Neutrophil (primary cell): ENCODE results near the gene MTRFR.

ENCODE experiments used
- H3K27ac ChIP-seq: fragments of 200-600 bp; sonication (generic); 2 replicates; pipeline ENCODE4 v1.5.1; 2016; ENCODE audit warnings: mild to moderate bottlenecking, moderate library complexity
- H3K27me3 ChIP-seq: fragments of 200-600 bp; sonication (generic); 2 replicates; pipeline ENCODE4 v1.6.0; 2016; ENCODE audit warnings: mild to moderate bottlenecking
- H3K36me3 ChIP-seq: fragments of 200-600 bp; sonication (generic); 2 replicates; pipeline ENCODE4 v1.5.1; 2017
- H3K4me1 ChIP-seq, 2 experiments: fragments of 200-600 bp in 1 of 2; sonication (generic) in 1 of 2; 1 replicate in 1 of 2; 2 replicates in 1 of 2; pipeline versions ENCODE4 v1.5.1 to v1.6.1; 2013 to 2016; ENCODE audit warnings: low read depth in 1 of 2, low read length in 1 of 2, mild to moderate bottlenecking in 1 of 2, moderate library complexity in 1 of 2; ENCODE audit not compliant: control insufficient read depth in 1 of 2, insufficient read depth in 1 of 2
- H3K4me3 ChIP-seq, 2 experiments: fragments of 200-600 bp in 1 of 2; sonication (generic) in 1 of 2; 1 replicate in 1 of 2; 2 replicates in 1 of 2; pipeline ENCODE4 v1.5.1; 2013 to 2016; ENCODE audit warnings: low read depth in 1 of 2, low read length in 1 of 2, mild to moderate bottlenecking in 1 of 2, moderate library complexity in 1 of 2
- H3K9me3 ChIP-seq: fragments of 200-600 bp; sonication (generic); 2 replicates; pipeline ENCODE4 v1.5.1; 2016
- TF ChIP-seq, protein P1 (sequence below): fragments of 200-600 bp; sonication (generic); IDR thresholded peaks from 2 replicates; pipeline ENCODE4 v1.5.1; 2016; ENCODE audit warnings: antibody characterized with exemption

Gene MTRFR

DNA sequence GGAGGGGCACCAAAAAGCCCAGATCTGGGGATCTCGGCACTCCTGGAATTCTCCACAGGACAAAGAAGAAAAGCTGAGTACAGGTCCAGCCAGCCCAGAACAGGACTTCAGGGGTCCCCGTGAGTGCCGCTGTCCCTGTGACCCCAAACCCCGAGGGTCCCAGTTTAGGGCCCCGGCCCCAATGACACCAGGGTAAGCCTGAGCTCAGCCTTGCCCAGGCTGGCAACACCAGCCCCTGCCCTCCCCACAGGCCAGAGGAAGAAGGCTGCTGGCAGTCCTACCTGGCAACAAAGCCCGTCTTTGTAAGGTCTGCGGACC is 36.6 kb downstream of the MTRFR start:
- peaks cover 6% of the 10 kb centered on the region for H3K36me3 ChIP-seq
- TF ChIP-seq, protein P1, sequence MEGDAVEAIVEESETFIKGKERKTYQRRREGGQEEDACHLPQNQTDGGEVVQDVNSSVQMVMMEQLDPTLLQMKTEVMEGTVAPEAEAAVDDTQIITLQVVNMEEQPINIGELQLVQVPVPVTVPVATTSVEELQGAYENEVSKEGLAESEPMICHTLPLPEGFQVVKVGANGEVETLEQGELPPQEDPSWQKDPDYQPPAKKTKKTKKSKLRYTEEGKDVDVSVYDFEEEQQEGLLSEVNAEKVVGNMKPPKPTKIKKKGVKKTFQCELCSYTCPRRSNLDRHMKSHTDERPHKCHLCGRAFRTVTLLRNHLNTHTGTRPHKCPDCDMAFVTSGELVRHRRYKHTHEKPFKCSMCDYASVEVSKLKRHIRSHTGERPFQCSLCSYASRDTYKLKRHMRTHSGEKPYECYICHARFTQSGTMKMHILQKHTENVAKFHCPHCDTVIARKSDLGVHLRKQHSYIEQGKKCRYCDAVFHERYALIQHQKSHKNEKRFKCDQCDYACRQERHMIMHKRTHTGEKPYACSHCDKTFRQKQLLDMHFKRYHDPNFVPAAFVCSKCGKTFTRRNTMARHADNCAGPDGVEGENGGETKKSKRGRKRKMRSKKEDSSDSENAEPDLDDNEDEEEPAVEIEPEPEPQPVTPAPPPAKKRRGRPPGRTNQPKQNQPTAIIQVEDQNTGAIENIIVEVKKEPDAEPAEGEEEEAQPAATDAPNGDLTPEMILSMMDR, result no peak
- peak overlapping the region; percentile 61 to 64 for H3K4me3 ChIP-seq
- H3K27ac ChIP-seq, result no peak overlapping the region
- H3K9me3 ChIP-seq, result no peaks in the 10 kb centered on the region
- peaks cover 11% of the 10 kb centered on the region for H3K27me3 ChIP-seq
- peaks cover 32 to 33% of the 10 kb centered on the region in 2 experiments for H3K4me1 ChIP-seq

DNA sequence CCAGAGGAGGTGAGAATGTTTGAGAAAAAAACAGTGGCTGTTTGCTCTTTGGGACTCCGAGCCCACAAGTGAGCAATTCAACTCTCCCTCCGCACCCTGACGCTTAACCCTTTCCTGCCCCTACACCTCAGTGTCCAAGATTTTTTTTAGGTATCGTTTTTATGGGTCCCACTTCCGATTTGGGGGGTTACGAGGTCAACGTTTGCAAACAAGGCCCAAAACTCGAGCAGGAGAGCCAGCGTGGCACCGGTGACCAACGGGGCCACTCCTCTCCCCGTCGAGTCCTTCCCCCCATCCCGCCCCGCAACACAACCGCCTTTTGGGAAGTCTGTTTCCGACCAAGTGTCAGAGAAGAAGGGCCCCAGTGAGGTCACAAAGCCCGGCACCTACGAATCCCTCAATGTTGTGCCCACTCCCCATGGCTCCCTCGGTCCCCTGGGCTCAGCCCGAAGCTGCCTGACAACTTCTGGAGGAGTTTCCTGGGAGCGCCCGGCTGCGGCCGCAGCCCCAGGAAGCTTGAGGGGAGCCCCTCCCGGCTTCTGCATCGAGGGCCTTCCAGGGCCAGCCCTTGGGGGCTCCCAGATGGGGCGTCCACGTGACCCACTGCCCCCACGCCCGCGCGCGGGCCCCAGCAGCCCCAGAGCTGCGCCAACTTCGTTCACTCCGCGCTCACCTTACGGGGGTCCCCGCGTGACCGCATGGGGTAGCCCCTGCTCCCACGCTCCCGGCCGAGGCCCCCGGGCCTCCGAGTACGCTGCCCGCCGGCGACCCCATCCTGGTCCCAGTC is 37.2 kb downstream of the MTRFR start:
- H3K4me1 ChIP-seq, result peaks cover 32 to 33% of the 10 kb centered on the region in 2 experiments

DNA sequence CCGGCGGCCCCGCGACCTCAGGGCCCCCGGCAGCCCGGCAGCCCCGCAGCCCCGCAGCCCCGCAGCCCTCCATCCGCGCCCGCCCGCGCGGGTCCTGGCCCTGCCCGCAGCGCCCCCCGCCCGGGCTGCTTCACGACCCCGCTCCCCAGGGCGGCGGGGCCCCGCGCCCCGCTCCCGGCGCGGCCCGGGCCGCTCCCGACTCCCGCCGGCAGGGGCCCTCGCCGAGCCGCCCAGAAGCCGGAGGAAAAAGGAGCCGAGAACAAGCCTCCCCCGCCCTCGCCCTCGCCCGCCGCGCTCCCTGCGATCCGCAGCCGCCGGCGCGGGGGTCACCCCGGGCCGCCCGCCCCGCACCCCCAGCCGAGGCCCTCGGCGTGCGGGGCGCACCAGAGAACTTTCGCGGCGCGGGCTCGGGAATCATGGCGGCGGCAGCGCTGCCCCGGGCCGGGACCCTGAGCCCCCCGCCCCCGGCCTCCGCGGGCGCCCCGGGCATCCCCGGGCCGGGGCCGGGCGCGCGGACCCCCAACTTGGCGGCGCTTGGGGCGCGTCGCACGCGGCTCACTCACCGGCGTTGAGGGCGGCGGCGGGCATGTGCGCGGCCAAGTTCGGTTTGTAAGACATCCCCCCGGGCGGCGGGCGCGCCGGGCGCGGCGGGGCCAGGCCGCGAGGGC is 37.9 kb downstream of the MTRFR start:
- TF ChIP-seq, protein P1, result peak; percentile 76
- Histone ChIP-seq H3K9me3 (no peaks in the 10 kb centered on the region), H3K27ac (peak overlapping the region; percentile 41), H3K4me1 (peaks cover 32 to 33% of the 10 kb centered on the region in 2 experiments), H3K27me3 (peaks cover 11% of the 10 kb centered on the region), H3K4me3 (peak overlapping the region; percentile 61 to 64), H3K36me3 (peaks cover 4% of the 10 kb centered on the region)

More for the DNA sequence above, 37.2 kb downstream of the MTRFR start:
- peak overlapping the region; percentile 61 to 64 for H3K4me3 ChIP-seq
- peaks cover 11% of the 10 kb centered on the region for H3K27me3 ChIP-seq
- no peaks in the 10 kb centered on the region for H3K9me3 ChIP-seq
- TF ChIP-seq, protein P1, result no peak
- no peak overlapping the region for H3K27ac ChIP-seq
- H3K36me3 ChIP-seq, result peaks cover 6% of the 10 kb centered on the region

DNA sequence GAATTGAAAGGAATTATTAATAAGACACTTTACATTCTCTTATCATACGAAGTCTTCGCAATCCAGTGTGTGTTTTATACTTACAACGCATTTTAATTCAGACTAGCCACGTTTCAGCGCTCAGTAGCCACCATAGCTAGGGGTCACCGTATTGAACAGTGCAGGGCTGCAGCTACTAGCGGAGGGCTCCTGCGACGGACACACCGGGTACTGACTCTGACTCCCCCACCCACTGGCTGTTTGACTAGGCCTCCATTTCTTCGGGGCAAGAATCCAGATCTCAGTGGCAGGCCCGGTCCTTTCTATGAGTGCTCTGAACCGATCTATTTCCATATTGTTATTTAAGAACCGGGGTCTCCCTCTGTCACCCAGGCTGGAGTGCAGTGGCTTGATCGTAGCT is 39.9 kb downstream of the MTRFR start:
- TF ChIP-seq, protein P1, result no peak
- H3K36me3 ChIP-seq, result no peaks in the 10 kb centered on the region
- no peak overlapping the region for H3K4me3 ChIP-seq
- peaks cover 26 to 28% of the 10 kb centered on the region in 2 experiments for H3K4me1 ChIP-seq
- H3K27ac ChIP-seq, result no peak overlapping the region
- H3K9me3 ChIP-seq, result no peaks in the 10 kb centered on the region
- H3K27me3 ChIP-seq, result peaks cover 11% of the 10 kb centered on the region

DNA sequence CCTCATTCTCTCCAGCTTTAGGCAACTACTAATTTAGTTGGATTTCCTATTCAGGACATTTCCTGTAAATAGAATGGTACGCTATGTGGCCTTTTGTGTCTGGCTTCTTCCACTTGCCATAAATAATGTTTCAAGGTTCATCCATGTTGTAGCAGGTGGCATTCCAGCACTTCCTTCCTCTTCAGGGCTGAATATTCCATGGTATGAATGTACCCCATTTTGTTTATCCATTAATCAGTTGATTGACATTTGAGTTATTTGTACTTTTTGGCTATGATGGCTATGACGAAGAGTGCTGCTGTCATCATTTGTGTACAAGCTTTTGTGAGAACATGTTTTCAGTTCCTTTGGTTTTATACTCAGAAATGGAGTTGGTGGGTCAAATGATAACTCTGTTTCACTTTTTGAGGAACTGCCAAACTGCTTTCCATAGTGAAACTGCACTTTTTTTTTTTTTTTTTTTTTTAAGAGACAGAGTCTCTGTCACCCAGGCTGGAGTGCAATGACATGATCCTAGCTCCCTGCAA is 44.9 kb downstream of the MTRFR start:
- Histone ChIP-seq H3K27ac (no peak overlapping the region), H3K4me3 (no peak overlapping the region), H3K4me1 (no peaks in the 10 kb centered on the region), H3K36me3 (no peaks in the 10 kb centered on the region), H3K27me3 (no peaks in the 10 kb centered on the region), H3K9me3 (no peaks in the 10 kb centered on the region)
- TF ChIP-seq, protein P1, result no peak
